Measurements from ENCODE around the gene PPM1H.

DNA sequence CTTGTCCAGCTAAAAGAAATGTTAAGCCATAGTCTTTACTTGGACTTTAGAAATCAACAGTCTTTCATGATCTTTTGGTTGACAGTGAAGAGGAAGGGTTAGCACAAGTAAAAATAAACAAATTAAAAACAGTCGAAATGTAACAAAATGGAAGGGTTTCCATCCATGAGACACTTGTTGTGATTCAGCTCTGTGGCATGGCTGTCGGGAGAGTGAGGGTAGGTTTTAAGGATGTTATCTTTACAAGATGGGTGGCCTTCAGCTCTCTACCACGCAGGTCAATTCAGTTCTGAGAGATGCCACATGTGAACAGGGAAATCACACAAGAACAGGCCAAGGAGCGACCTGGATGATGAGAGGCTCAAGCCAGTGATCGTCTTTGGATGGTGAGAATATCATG lies 180.2 kb downstream of the PPM1H start:
- TF ChIP-seq CTCF (IDR thresholded peaks at IDR 0.05) (no peak), POLR2AphosphoS5 (IDR thresholded peaks at IDR 0.05; ENCODE audit: insufficient read depth in 1 of 2, low read depth in 1 of 2) (no peak), POLR2A (IDR thresholded peaks at IDR 0.05) (no peak)

All from vagina (tissue), 2 donors.